Tibial nerve (tissue), 3 donors: ENCODE results near the gene CCDC13.

ENCODE experiments used
- CTCF ChIP-seq, 5 experiments: fragments of 200-600 bp in 3 of 5; fragments of 450-650 bp in 2 of 5; sonication (generic) in 3 of 5; IDR thresholded peaks; one replicate each; pipeline ENCODE4 v1.5.1; 2016 to 2019; ENCODE audit warnings: antibody characterized with exemption in 5 of 5, mild to moderate bottlenecking in 3 of 5, moderate library complexity in 2 of 5
- POLR2A ChIP-seq, 2 donors: fragments of 450-650 bp; IDR thresholded peaks; one replicate each; pipeline ENCODE4 v1.6.1; 2017; ENCODE audit warnings: antibody characterized with exemption in 2 of 2, mild to moderate bottlenecking in 2 of 2, moderate library complexity in 2 of 2

DNA sequence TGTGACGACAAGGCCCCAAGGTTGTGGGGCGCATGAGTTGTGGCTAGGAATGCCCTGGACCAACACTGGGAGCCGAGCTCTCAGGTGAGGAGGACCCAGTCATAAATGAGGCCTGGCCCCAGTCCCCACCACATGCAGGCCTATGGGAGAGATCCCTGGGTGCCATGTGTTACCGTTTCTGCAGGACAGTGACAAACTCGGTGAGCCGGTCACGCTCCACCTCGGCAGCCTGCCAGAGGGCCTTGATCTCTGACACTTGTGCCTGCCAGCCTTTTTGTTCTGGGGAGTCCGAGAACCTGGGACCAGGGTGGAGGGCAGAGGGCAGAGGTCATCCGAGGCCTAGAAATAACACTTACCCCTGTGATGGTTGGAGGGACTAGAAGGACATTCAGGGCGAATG, 42.8 kb downstream of the CCDC13 start:
- TF ChIP-seq POLR2A (IDR thresholded peaks at IDR 0.05) (no peak), CTCF (IDR thresholded peaks at IDR 0.05) (no peak)
